Pancreas (tissue), 10 donors: ENCODE measurements around the gene ARHGDIG. TPM values are rescaled to one million over a fixed set of nuclear protein-coding genes. Genes with fewer than 3 reads are reported as not detected.

Source experiments
- ATAC-seq, 4 donors: fragments of 200-7000 bp; cut with Tn5 transposase; one replicate each; pipeline versions ENCODE4 v1.8.0 to v1.9.1; 2020; ENCODE audit warnings: mild to moderate bottlenecking in 4 of 4, moderate library complexity in 4 of 4
- DNase-seq, 6 donors: peaks; one replicate each; pipeline ENCODE4 v3.0.0-alpha.2; 2020
- FAIRE-seq: peaks from 2 replicates; lab custom pipeline; 2012; peaks lifted over from hg19 to GRCh38; lab: Jason Lieb, UNC
- H3K27ac ChIP-seq, 4 donors: fragments of 200-600 bp; sonication (generic); 1 replicate in 3 of 4; 2 replicates in 1 of 4; pipeline versions ENCODE4 v1.5.0 to v1.8.0; 2020
- H3K27me3 ChIP-seq, 4 donors: fragments of 200-600 bp; one replicate each; pipeline ENCODE4 v1.8.0; 2021
- H3K36me3 ChIP-seq, 3 donors: fragments of 200-600 bp; sonication (generic) in 1 of 3; one replicate each; pipeline versions ENCODE4 v1.5.0 to v1.8.0; 2020 to 2021
- H3K4me1 ChIP-seq, 3 donors: fragments of 200-600 bp; one replicate each; pipeline ENCODE4 v1.8.0; 2021
- H3K4me3 ChIP-seq, 4 donors: fragments of 200-600 bp; sonication (generic) in 2 of 4; one replicate each; pipeline versions ENCODE4 v1.5.0 to v1.8.0; 2020 to 2021
- H3K9me3 ChIP-seq, 4 donors: fragments of 200-600 bp; one replicate each; pipeline ENCODE4 v1.8.0; 2021
- WGBS, 2 donors: extraction: QIAGEN DNeasy Blood & Tissue Kit; methylation state at CpG; one replicate each; pipeline ENCODE4 v1.1.7; 2013; 5-methylcytosine and 5-hydroxymethylcytosine counted together
- intact Hi-C, 3 donors: fragments of 100-400 bp; cut with DNase I; formaldehyde crosslinking; loops; one replicate each; pipeline versions ENCODE4 v1.11.1 to v1.14.2; 2022
- polyA plus RNA-seq, 2 donors: library from polyadenylated mRNA; stranded (reverse); fragments of 200-250 nt; gene quantifications; one replicate each; pipeline ENCODE4 v1.2.3, GENCODE V29; 2013
- total RNA-seq, 6 donors: library from RNA; stranded (reverse); fragmentation: NEBNext Ultra II Directional in 4 of 6; extraction: Animal tissue kit (Norgen Biotek cat#: 25700) in 4 of 6; gene quantifications; one replicate each; pipeline versions ENCODE4 v1.2.1 to v1.2.4, GENCODE V29; 2021 to 2023
- TF ChIP-seq, protein P1 (sequence below), 4 donors: fragments of 200-600 bp; sonication (generic) in 3 of 4; IDR thresholded peaks; one replicate each; pipeline versions ENCODE4 v1.5.0 to v1.8.0; 2021; ENCODE audit warnings: antibody characterized with exemption in 4 of 4
- donor health status: healthy with polysubstance abuse.
- donor health status: DM: no; HTN: no; CAD: no; lungs with moderate emphysema.
- donor health status: DM: no; HTN: no; CAD: no.
- donor health status: control.
- donor health status: control.
- donor health status: Bipolar disorder and iron deficiency.
- donor health status: DM: yes; HTN: yes; CAD: no.
- donor health status: DM: no; HTN: no; CAD: no.
- donor health status: DM: no; HTN: no; CAD: no.
- donor health status: DM: yes; HTN: yes; CAD: no.

Gene ARHGDIG
- total and polyA plus RNA-seq, 8 donors = 5.6 to 165 (median 50.7) TPM

GRCh38 chr16:280005-280460 is 358 bp upstream of the ARHGDIG start:
- no peaks in the 10 kb centered on the region for H3K9me3 ChIP-seq
- FAIRE-seq (no peak), DNase-seq (peak in 5 of 6 donors; percentile 25 to 72 (median 66)), ATAC-seq (no peak)
- intact Hi-C loops = no loop called here
- no peaks in the 10 kb centered on the region for H3K27me3 ChIP-seq
- TF ChIP-seq, protein P1, sequence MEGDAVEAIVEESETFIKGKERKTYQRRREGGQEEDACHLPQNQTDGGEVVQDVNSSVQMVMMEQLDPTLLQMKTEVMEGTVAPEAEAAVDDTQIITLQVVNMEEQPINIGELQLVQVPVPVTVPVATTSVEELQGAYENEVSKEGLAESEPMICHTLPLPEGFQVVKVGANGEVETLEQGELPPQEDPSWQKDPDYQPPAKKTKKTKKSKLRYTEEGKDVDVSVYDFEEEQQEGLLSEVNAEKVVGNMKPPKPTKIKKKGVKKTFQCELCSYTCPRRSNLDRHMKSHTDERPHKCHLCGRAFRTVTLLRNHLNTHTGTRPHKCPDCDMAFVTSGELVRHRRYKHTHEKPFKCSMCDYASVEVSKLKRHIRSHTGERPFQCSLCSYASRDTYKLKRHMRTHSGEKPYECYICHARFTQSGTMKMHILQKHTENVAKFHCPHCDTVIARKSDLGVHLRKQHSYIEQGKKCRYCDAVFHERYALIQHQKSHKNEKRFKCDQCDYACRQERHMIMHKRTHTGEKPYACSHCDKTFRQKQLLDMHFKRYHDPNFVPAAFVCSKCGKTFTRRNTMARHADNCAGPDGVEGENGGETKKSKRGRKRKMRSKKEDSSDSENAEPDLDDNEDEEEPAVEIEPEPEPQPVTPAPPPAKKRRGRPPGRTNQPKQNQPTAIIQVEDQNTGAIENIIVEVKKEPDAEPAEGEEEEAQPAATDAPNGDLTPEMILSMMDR (IDR thresholded peaks at IDR 0.05) = no peak
- H3K4me3 ChIP-seq = peak overlapping the region in 3 of 4 donors; percentile 30 to 65 (median 37)
- H3K36me3 ChIP-seq = no peaks in the 10 kb centered on the region
- WGBS, 2 donors = 2 to 8% methylated on average over 26 to 47 of the region's 47 CpGs
- H3K4me1 ChIP-seq = peaks cover 0 to 2% (median 2%) of the 10 kb centered on the region in 3 donors
- peak overlapping the region in 3 of 4 donors; percentile 10 to 77 (median 72) for H3K27ac ChIP-seq

DNA sequence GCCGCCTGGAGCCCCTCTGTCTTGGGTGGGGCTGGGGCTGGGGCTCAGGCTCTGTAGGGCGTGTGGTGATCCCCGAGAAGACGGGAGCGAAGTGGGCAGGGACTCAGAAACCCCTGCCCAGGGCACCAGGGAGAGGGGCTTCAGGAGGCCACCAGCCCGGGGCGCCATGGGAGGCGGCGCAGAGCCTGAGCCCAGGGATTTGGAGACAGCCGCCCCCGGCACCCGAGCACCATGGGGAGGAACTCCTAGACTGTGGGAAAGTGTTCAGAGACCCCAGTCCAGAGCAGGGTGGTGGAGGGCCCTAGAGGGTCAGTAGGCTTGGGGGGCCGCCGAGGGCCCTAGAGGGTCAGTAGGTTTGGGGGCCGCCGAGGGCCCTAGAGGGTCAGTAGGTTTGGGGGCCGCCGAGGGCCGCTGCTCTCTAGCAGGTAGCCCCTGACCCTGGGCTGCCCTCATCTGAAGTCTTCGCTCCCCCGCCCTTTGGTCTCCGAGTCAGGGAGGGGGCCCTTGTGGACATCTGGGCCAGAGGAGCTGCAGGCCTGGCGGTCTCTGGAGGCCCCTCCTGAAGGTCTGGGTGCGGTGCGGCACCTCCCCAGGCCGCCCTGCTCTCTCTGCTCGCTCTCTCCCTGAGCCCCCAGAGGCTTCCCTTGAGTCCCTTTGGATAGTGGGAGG is 734 bp downstream of the ARHGDIG start:
- WGBS, 2 donors = 17 to 33% methylated on average over 19 to 27 of the region's 27 CpGs
- no peak for FAIRE-seq
- Histone ChIP-seq H3K27me3 (no peaks in the 10 kb centered on the region), H3K4me3 (peak overlapping the region; percentile 18 to 65 (median 36)), H3K36me3 (no peaks in the 10 kb centered on the region), H3K4me1 (no peaks in the 10 kb centered on the region), H3K9me3 (no peaks in the 10 kb centered on the region), H3K27ac (peak overlapping the region in 3 of 4 donors; percentile 43 to 86 (median 82))
- peak in 4 of 6 donors; percentile 19 to 74 (median 50) for DNase-seq
- intact Hi-C loops = no loop called here
- TF ChIP-seq, protein P1 (IDR thresholded peaks at IDR 0.05) = no peak
- peak in 1 of 4 donors; percentile 3 for ATAC-seq

- WGBS, 2 donors = 22 to 45% methylated on average over 22 to 25 of the region's 25 CpGs
- ATAC-seq (peak in 1 of 4 donors; percentile 4), FAIRE-seq (no peak), DNase-seq (peak in 5 of 6 donors; percentile 41 to 82 (median 60))
- H3K27me3 ChIP-seq = no peaks in the 10 kb centered on the region
- H3K27ac ChIP-seq = peak overlapping the region in 2 of 4 donors; percentile 82 to 86
- no peaks in the 10 kb centered on the region for H3K36me3 ChIP-seq
- intact Hi-C loops = no loop called here
- no peaks in the 10 kb centered on the region for H3K9me3 ChIP-seq
- TF ChIP-seq, protein P1 (IDR thresholded peaks at IDR 0.05) = no peak
- no peaks in the 10 kb centered on the region for H3K4me1 ChIP-seq
- peak overlapping the region in 3 of 4 donors; percentile 10 to 65 (median 18) for H3K4me3 ChIP-seq
Observed at GRCh38 chr16:281660-282255, 1.4 kb downstream of the ARHGDIG start.

GRCh38 chr16:282491-282890 is 2.1 kb downstream of the ARHGDIG start:
- peak in 2 of 6 donors; percentile 52 to 74 for DNase-seq
- H3K9me3 ChIP-seq = no peaks in the 10 kb centered on the region
- WGBS, 2 donors = 46 to 59% methylated on average over 14 to 22 of the region's 22 CpGs
- peak overlapping the region in 3 of 4 donors; percentile 38 to 86 (median 82) for H3K27ac ChIP-seq
- H3K4me3 ChIP-seq = peak overlapping the region in 1 of 4 donors; percentile 65
- no peaks in the 10 kb centered on the region for H3K4me1 ChIP-seq
- FAIRE-seq = no peak
- H3K36me3 ChIP-seq = peaks cover 0 to 4% (median 0%) of the 10 kb centered on the region in 3 donors
- peak in 2 of 4 donors; percentile 14 to 36 for ATAC-seq
- H3K27me3 ChIP-seq = no peaks in the 10 kb centered on the region
- TF ChIP-seq, protein P1 (IDR thresholded peaks at IDR 0.05) = no peak
- intact Hi-C loops = no loop called here
